ENCODE results near the gene WDR37. TPM values are rescaled to one million over a fixed set of nuclear protein-coding genes. Genes with fewer than 3 reads are reported as not detected.

WDR37 gene
- polyA plus RNA-seq, 1 experiment, result 16.0 TPM

- Histone ChIP-seq H3K4me3 (ENCODE audit: low read depth, low read length) (no peak overlapping the region), H3K9me3 (ENCODE audit: control insufficient read depth, insufficient read depth, low read length) (no peaks in the 10 kb centered on the region), H3K27me3 (ENCODE audit: control insufficient read depth, insufficient read depth, low read length) (no peaks in the 10 kb centered on the region), H3K27ac (ENCODE audit: low read depth, low read length) (no peak overlapping the region)
- TF ChIP-seq CTCF (IDR thresholded peaks at IDR 0.05; ENCODE audit: low read depth, low read length), result no peak
- POLR2A ChIA-PET, result no interaction called here
- CTCF ChIA-PET, result no interaction called here
- DNase-seq (ENCODE audit: low read depth, low spot score), result no peak
Measured at GRCh38 chr10:1089017-1089689, 33.0 kb downstream of the WDR37 start.

GRCh38 chr10:1090696-1091095 lies 34.5 kb downstream of the WDR37 start:
- DNase-seq (ENCODE audit: low read depth, low spot score), result no peak
- CTCF ChIA-PET, result no interaction called here
- Histone ChIP-seq H3K27me3 (ENCODE audit: control insufficient read depth, insufficient read depth, low read length) (no peaks in the 10 kb centered on the region), H3K27ac (ENCODE audit: low read depth, low read length) (no peak overlapping the region), H3K9me3 (ENCODE audit: control insufficient read depth, insufficient read depth, low read length) (no peaks in the 10 kb centered on the region), H3K4me3 (ENCODE audit: low read depth, low read length) (no peak overlapping the region)
- POLR2A ChIA-PET, result no interaction called here
- TF ChIP-seq CTCF (IDR thresholded peaks at IDR 0.05; ENCODE audit: low read depth, low read length), result no peak

GRCh38 chr10:1093696-1094095 lies 37.5 kb downstream of the WDR37 start:
- TF ChIP-seq CTCF (IDR thresholded peaks at IDR 0.05; ENCODE audit: low read depth, low read length), result no peak
- DNase-seq (ENCODE audit: low read depth, low spot score), result no peak
- H3K9me3 ChIP-seq (ENCODE audit: control insufficient read depth, insufficient read depth, low read length), result no peaks in the 10 kb centered on the region
- no peak overlapping the region for H3K27ac ChIP-seq (ENCODE audit: low read depth, low read length)
- POLR2A ChIA-PET, result no interaction called here
- no peak overlapping the region for H3K4me3 ChIP-seq (ENCODE audit: low read depth, low read length)
- no peaks in the 10 kb centered on the region for H3K27me3 ChIP-seq (ENCODE audit: control insufficient read depth, insufficient read depth, low read length)
- CTCF ChIA-PET, result no interaction called here

GRCh38 chr10:1094112-1095057 lies 38.2 kb downstream of the WDR37 start:
- Histone ChIP-seq H3K27ac (ENCODE audit: low read depth, low read length) (no peak overlapping the region), H3K9me3 (ENCODE audit: control insufficient read depth, insufficient read depth, low read length) (no peaks in the 10 kb centered on the region), H3K27me3 (ENCODE audit: control insufficient read depth, insufficient read depth, low read length) (no peaks in the 10 kb centered on the region), H3K4me3 (ENCODE audit: low read depth, low read length) (no peak overlapping the region)
- no peak for TF ChIP-seq CTCF (IDR thresholded peaks at IDR 0.05; ENCODE audit: low read depth, low read length)
- DNase-seq (ENCODE audit: low read depth, low spot score), result no peak
- CTCF ChIA-PET, result no interaction called here
- POLR2A ChIA-PET, result no interaction called here

GRCh38 chr10:1095498-1095897 lies 39.3 kb downstream of the WDR37 start:
- no peak for DNase-seq (ENCODE audit: low read depth, low spot score)
- Histone ChIP-seq H3K4me3 (ENCODE audit: low read depth, low read length) (no peak overlapping the region), H3K9me3 (ENCODE audit: control insufficient read depth, insufficient read depth, low read length) (no peaks in the 10 kb centered on the region), H3K27me3 (ENCODE audit: control insufficient read depth, insufficient read depth, low read length) (no peaks in the 10 kb centered on the region), H3K27ac (ENCODE audit: low read depth, low read length) (no peak overlapping the region)
- CTCF ChIA-PET, result no interaction called here
- POLR2A ChIA-PET, result no interaction called here
- TF ChIP-seq CTCF (IDR thresholded peaks at IDR 0.05; ENCODE audit: low read depth, low read length), result no peak
